HG03139 (cell line): ENCODE measurements around the gene SYNDIG1.

Experiments used
- ATAC-seq: cut with Tn5 transposase; IDR thresholded peaks from one replicate; pipeline ENCODE4 v1.9.1; 2021; ENCODE audit not compliant: unreplicated experiment

SYNDIG1 gene

DNA sequence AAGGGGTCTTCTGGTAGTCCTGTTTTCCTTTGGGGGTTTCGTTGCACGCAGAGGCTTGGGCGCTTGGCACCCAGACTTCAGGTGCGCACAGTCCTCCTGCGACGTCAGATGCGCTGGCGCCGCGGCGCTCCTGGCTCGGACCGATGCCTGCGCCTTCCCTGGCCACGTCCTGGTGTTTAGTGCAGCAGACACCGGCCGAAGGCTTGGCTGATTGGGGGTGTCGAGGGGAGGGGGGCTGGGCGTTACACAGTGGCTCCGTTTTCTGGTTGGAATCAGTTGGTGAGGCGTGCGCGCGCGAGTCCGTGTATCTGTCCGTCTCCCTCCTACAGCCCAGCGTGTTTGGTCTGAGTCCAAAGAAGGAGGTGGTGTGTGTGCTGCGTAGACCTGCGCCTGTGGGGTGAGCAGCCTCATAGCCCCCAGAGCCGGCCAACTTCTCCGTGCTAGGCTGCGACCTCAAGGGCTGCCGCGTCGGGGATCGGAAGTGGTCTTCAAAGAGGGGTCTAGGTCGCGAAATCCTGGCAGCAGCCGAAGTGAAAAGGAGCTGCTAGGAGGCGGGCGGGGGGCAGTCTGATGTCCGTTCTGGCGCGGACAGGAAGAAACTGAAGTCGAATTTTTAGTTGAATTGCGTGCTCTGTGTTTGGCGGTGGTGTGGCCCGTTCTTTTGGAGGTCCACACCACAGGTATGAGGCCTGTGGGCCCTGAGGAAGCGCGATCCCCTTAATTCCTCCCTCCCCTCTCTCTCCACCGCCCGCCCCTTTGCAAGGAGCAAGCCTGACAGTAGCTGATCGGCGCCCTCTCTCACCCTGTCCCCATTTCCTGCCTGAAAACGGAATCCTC is 1.5 kb downstream of the SYNDIG1 start:
- no peak for ATAC-seq

DNA sequence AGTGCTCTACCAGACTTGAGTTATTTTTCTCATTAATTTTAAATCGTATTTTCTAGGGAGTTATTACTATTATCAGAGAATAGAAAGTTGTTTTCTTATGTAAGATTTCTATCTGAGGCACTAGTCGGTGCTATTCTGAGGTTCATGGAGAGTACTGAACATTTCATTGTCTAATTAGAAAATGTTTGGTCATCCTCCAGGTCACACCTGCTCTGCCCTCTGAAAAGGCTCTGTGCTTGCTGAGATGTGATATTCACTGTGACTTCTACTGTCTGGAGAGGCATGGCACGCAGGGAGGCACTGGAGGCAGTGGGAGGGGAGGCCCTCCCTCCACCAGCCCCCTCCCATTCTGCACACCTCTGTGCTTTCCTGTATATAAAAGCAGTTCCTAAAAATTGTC is 3.0 kb downstream of the SYNDIG1 start:
- no peak for ATAC-seq

DNA sequence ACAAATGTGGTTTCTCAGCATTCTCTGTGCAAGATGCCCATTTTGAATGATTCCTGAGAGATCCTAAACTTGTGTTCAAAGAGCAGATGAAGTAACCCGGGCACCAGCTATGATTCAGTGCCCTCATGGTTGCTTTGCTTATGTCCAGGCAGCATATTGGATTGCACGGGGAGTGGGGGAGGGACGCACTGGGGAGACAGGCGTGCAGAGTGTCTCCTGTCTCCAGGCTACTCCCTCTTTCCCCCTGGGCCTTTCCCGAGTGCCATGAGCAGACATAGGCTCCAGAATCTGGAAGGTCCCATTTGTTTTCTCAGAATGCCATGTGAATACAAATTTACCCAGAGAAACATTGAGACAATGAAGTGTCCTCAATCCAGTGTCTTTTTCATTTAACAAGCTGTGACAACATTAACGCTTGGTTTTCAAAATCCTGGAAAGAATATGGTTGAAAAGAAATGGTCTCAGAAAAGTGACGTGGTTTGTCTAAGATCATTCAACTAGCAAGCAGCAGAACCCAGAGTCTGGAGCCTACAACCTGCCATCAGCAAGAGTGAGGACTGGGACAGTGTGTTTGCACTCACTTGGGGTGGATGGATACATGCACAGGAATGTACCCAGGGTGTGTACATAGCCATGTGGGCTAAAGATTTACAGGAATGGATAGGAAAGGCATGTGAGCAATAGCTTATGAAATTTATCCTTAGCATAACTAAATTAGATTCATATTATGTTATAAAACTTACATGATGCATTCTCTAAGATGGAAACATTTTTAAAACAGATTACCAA is 4.2 kb downstream of the SYNDIG1 start:
- ATAC-seq, result no peak

DNA sequence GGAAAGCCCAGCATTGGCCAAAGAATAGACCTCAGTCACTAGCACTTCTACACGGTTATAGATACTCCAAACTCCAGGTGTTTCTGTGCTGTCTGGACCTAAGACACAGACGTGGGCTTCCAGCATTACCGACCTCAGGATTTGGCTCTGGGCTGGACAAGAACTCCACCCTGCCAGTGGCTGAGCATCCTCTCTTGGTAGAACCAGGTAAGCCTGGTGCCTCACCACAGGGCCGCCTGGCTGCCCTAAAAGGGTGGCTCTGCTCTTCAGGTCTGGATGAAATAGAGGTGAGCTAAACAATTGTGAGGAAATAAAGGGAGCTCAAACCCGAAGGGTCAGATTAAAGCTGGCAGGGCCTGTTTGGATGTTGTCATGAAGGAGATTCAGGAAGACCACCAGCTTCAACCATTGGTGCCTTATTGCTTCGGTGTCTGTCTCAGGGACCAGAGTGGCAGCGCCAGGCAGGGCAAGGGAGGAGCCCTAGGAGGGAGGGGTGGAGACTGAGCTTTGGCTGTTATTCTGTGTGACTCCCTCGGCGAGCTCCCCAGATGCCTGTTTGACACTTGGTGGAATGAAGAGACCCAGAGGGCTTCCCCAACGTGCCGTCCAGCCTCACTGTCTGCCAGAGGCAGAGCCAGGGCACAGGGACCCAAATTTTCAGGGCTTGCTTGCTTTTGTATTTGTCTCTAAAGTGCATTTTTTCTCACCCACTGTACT is 8.6 kb downstream of the SYNDIG1 start:
- ATAC-seq, result no peak

DNA sequence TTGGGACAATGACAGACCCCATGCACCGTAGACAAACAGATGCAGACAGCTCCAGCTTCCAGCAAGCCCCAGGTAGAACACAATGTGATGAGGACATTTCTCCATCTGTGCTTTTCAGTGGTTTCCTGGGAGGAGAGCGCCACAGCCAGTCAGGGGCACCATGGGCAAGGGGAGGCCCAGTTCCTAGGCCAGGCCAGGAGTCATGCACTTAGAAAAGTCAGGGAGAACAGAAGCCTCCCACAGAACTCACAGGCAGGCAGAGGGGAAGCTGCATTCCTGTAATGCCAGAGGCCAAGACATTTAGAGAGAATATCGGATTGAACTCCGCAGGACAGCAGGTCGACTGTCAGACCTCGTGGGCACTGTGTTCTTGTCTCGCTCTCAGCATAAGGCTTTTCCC is 9.2 kb downstream of the SYNDIG1 start:
- no peak for ATAC-seq

DNA sequence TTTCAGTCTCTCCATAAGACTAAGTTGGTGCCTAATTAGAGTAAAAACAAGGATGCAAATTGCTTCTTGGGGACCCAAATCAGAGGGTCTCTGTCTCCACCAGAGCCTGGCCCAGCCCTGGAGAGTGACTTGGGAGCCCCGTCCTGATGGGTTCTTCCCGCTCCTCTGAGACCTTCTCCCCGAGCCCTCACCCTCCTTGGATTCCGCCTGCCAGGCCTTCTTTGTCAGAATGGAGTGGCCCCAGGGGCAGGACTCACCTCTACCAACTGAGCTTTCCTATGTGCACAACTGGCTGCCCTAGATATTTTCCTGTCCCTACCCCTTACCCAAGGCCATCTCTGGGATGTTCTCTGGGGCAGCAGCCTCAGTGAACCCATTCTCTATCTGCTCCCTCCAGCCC is 9.7 kb downstream of the SYNDIG1 start:
- ATAC-seq, result no peak

DNA sequence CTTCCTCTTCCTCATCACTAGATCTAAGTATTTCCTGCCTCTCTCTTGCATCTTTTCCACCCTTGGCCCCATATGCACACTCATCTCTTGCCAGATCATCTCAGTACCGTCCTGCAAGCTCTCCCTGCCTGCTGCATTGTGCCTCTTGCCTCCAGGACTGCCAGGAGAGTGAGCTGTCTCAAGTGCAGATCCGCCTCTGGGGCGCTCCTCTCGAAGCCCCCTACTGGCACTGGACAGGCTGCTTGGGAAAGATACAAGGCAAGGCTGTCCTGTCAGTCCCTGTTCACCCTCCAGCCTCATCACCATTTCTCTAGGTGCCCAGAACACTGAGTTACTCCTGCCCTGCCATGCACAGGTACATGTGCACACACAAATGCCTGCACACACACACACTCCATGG is 10.2 kb downstream of the SYNDIG1 start:
- ATAC-seq, result no peak

DNA sequence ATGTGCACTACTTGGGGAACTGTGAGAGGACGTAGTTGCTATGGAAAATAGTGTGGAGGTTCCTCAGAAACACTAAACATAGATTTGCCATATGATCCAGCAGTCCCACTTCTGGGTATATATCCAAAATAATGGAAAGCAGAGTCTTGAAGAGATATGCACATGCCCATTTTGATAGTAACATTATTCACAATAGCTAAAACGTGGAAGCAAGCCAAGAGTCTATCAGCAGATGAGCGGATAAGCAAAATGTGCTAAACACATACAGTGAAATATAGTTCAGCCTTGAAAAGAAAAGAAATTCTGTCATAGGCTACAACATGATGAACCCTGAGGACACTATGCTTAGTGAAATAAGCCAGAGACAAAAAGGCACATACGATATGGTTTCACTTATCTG is 11.1 kb downstream of the SYNDIG1 start:
- no peak for ATAC-seq

DNA sequence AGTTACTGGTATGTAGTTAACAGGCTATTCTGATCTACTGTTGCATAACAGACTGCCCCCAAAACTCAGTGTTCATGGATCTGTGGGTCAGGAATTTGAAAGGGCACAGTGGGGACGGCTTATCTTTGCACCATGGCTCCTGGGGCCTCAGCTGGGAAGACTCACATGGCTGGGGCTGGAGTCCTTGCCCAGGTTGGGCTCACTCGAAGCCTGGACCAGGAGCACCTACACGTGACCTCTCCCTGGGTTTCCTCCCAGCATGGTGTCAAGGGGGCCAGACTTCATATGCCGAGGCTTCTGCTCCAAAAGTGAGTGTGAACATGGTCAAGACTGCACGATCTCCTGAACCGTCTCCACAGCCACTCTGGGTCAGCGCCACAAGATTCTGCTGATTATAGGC is 11.7 kb downstream of the SYNDIG1 start:
- no peak for ATAC-seq

DNA sequence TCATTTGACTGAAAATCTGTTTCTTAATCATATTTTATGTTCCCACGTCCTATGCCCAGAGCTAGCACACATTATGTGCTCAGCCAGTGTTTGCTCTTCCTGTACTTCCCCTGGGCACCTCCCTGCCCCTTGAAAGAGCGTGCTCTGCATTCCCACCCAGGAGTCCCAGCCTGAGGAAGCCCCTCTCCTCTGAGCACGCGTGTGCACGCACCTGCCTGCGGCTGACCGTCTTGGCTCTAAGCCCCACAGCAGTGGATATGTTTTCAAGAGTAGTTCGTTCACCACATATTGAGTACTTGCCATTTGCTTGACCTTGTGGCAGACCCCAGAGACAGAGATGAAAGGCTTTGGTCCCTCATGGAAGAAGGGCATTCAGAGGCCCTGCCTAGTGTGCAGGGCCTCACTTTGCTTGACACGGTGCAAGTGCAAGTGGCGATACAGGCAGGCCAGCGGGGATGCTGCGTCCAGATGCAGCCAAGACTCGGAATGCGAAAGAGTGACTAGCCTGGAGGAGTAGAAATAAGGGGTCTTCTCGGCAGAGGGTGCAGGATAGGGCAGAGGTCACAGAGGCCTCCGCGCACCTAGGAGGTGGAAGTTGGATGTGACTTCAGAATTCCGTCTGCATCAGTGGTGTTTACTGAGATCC is 14.1 kb downstream of the SYNDIG1 start:
- no peak for ATAC-seq

DNA sequence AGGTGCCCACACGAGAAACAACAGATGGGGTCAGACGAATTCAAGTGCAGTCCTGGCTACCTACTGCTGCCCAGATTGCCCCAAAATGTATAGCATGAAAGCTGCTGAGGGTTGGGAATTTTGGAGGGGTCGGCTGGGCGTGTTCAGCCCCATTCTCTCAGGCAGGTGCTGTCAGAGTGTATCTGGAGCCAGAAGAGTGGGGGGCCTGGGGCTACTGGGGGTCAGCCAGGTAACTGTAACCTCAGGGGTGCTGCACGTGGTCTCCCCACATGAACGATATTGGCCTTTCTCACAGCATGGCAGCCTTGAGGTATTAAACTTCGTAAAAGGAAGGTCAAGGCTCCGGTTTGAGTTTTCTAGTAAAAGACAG is 14.6 kb downstream of the SYNDIG1 start:
- ATAC-seq, result no peak

DNA sequence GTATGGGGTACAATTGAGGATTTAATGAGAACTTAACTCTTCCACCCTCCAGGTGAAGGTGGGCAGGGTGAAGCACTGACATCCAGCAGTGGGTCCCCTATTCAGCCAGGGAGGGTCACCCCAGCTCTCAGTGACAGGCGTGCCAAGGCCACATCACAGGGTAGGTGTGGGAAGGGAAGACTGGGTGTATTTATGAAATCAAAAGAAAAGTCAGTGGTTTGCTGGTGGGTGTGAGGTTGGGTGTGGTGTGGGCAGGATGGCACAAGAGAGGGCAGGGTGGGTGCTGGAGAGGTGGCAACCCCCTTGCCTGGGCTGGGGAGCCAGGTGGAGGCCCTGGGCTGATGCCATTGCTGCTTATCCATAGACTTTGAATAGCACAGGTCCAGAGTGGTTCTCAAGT is 16.6 kb downstream of the SYNDIG1 start:
- no peak for ATAC-seq

DNA sequence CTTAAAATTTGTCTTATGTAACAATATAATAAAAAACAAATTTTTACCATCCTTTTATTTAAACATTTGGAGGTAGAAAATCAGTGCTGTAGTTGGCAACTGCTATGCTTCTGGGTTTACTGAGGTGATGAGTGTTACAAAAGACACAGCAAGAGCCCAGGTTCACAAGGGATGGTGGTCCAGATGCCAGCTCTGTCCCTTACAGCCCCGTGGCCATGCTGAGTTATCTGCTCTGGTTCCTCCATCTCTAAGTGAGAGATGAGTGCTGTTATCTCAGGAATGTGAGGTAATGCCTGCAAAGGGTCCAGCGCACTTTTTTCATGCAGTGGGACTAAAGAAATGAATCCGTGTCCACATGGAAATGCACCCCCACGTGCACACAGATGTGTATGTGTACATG is 17.8 kb downstream of the SYNDIG1 start:
- no peak for ATAC-seq

DNA sequence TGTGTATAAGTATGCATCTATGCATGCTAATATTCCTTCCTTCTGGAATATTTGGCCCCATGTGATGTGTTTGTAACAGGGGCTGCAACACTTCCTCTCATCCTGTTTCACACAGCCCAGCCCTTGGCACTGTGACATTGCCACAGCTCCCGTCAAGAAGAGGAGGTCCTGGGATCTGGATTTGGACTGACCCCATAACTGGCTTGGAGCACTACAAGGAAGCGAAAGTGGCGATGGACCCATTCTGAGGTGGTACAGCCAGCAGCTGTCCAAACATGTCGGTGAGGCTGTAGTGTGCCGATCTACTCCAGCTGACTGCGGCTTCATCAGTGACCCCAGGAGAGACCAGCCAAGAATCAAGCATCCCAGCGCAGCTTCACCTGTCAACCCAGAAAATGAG is 18.2 kb downstream of the SYNDIG1 start:
- no peak for ATAC-seq

DNA sequence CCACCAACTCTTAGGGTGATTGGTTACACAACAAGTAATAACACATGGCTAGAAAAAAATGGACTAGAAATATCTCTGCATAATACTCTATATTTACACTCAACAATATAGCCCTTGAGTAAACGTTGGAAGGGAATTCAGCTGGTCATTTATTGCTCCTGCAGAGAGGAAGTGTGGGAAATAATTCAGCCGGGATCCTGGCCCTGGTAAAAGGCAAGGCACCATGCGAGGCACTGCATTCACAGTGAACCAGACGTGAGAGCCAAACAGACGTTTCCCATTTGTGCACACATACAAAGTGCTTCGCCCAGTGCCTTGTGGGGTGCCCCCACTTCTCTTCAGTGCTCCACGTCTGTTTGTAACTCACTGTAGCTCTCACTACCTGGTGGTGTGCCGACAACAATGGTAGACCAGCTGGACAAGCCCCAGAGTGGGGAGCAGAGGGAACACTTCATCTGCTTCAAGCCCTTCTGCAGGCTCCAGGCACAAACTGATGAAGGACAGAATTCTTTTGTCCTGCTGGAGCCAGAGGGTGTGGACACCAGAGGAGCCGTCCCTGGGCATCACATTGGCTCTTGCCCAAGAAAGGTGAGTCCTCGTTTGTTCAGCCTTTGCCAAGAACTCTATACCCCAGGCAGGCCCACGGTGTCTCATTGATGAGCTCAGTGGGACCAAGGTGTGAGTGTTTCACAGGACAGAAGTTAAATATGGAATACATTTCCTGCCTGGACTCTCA is 18.8 kb downstream of the SYNDIG1 start:
- no peak for ATAC-seq

DNA sequence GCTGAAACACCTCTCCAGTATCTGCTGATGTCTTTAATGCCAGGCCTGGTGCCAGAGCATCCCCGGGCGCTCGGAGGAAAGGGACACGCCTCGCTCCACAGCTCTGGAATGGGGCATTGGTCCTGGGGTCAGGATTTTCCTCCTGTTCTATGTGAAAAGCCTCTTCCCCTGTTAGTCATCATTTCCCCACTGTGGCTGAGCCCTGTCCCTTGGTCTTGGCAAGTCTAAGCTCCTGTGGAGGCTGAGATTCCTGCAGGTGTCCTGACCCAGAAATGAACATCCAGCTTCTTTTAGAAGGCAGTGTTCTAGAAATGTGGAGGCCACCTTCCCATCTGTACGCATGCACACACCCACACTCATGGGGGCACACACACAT is 19.4 kb downstream of the SYNDIG1 start:
- no peak for ATAC-seq

DNA sequence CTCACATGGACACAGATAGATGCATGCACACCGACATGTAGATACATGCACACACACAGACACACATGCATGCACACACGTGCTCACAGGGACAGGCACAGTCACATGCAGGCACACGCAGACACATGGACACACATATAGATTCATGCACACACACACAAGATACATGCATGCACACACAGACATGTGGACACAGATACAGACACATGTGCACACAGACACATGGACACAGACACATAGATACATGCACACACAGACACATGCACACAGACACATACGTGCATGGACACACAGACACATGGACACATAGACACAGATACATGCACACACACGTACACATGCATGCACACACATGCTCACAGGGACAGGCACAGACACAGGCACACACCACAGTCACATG is 19.8 kb downstream of the SYNDIG1 start:
- no peak for ATAC-seq

DNA sequence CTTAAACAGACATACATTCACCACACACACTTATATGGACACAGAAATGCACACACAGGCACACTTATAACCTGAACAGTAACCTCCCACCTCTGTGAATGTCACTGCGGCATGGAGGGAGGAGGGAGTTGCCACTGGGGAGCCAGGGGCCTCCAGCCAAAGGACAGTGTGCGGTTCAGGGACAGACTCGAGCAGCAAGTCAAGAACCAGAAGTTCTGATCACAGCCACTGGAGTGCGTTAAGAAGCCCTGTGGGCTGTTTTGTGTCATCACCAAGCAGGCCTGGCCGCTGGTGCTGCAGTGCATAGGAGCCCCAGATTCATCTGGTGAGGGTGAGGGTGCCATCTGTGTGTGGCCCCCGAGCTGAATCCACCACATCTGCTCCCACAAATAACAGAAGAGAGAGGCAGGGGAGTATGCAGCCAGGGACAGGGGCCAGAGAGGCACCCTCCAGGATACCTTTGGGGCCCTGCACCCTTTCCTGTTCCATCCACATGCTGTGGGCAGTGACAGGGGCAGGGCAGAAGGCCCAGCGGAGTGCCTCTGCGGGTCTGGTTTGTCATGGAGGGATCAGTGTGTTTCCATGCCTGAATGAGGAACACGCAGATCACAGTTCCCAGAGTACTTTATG is 20.3 kb downstream of the SYNDIG1 start:
- no peak for ATAC-seq

DNA sequence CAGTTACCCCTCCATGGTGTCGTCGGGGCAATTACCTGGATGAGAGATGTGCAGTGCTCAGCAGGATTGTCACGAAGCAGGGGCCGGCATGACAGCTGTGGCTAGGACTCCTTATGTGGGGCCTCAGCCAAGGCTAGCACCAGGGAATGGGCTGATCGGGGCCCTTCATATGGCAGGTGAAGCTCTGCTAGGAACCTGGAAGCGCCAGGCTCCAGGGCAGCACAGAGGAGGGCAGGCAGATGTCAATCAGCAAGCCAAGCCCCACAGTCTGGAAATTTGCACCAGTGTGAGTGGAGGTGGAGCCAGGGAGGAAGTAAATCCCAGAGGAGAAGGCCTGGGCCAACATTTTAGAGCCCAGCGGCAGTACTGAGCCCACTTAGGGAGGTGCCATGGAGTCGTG is 21.2 kb downstream of the SYNDIG1 start:
- ATAC-seq, result no peak

DNA sequence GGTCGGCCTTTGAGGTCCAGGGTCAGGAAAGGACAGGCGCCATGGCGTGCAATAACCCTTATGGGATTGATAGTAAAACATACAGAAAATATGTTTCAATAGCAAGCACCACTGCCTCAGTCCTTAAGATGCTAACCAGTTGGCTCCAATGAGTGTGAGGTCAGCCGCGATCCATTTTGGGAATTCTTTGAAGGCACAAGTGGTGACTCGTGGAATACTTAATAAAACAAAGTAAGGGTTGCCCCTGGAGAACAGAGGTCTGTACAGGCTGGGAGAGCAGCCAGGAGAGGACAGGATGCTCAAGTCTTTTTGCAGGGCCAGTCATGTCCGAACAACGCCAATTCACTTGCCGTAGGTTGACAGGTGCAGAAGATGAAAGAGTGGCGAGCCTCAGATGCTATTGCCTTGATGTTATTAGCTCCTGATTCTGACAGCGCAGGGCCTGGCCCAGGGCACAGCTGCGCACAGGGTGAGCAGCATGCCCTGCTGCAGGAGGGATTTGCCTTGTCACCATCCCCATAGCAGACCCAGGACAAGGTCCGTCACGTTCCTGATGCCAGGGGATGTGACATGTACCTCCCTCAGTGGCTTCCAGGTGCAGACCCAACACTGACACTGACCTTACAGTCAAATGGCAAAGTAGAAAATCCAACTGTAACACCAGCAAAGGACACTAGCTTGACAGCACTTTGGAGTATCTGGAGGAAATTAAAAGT is 21.8 kb downstream of the SYNDIG1 start:
- ATAC-seq, result no peak
